DMS53 treated with DMSO at 0.1 percent for 48 hours (cell line): ENCODE data around the gene HSDL2.
A peak's percentile ranks its signal among the peaks of the same experiment; 100 is the strongest.

Experiments
- DNase-seq: peaks from one replicate; lab custom pipeline; 2025; ENCODE audit not compliant: unreplicated experiment; lab: John Stamatoyannopoulos, UW

Gene HSDL2

DNA sequence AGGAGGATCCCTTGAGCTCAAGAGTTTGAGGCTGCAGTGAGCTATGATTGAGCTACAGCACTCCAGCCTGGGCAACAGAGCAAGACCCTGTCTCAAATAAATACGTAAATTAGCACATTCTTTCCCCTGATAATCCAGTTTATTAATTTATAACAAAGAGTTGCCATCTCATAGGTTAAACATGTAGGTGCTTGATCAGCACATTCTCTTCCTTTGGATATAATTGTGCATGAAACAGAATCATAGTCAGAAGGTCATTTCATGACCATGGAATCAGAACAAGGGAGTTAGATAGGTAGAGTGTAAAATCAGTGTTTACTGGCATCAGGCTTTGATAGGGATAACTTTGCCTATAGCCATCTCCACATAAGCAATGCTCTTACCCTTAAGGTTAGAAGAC is 63.7 kb downstream of the HSDL2 start:
- DNase-seq: no peak

DNA sequence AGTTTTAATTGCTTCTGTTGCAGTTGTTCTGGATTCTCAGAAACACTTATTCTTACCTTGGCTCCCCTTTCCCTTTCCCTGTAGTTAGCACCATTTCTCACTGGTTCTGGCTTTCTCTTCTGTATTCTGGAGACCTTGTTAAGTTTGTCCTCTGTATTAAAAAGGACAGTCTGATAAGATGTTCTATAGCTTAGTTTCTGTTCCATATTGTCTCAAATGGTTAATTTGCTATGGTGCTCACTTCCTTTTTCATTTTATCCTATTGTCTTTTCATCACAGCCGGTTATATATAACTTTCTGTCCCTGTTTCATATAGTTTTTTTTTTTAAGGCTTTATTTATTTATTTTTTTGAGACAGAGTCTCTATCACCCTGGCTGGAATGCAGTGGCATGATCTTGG is 65.3 kb downstream of the HSDL2 start:
- no peak for DNase-seq

DNA sequence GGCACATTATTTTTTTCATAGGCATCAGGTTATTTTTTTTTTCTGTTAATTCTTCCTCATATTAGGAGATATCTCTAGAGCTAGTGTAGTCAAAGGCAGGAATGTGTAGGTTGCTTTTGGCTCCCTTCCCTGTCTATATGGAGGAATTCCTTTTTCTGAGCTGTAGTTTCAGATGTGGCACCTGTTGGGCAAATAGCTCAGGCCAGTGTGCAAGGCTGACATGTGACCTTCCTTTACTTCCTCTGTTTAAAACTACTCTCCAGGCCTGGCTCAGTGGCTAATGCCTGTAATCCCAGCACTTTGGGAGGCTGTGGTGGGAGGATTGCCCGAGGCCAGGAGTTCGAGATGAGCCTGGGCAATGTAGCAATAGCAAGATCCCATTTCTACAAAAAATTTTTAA is 66.2 kb downstream of the HSDL2 start:
- DNase-seq: no peak

DNA sequence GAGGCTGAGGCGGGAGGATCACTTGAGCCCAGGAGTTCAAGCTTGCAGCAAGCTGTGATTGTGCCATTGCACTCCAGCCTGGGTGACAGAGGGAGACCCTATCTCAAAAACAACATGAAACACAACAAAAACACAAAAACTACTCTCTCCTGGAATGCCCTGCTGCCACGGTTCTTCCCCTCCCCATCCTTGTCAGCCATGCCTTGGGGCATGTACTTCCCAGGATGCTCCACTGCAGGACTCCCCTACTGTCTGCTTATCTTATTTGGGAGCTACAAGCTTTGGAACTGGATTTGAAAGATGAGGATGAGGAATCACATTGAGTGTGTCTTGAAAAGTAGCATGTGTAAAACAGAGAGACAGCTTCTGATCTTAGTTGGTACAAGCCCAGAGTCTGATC is 66.6 kb downstream of the HSDL2 start:
- no peak for DNase-seq

- no peak for DNase-seq
These were observed 67.4 kb downstream of the HSDL2 start for GRCh38 chr9:112447283-112447761.

GRCh38 chr9:112462855-112463254 is 82.9 kb downstream of the HSDL2 start:
- DNase-seq: no peak

GRCh38 chr9:112465352-112465751 is 85.4 kb downstream of the HSDL2 start:
- DNase-seq: no peak

GRCh38 chr9:112472996-112473395 is 93.1 kb downstream of the HSDL2 start:
- no peak for DNase-seq

GRCh38 chr9:112473986-112474385 is 94.1 kb downstream of the HSDL2 start:
- DNase-seq: no peak

GRCh38 chr9:112475318-112475717 is 95.4 kb downstream of the HSDL2 start:
- DNase-seq: no peak

GRCh38 chr9:112477330-112477729 is 97.4 kb downstream of the HSDL2 start:
- no peak for DNase-seq

- no peak for DNase-seq
These were observed 99.3 kb downstream of the HSDL2 start for GRCh38 chr9:112479221-112479620.

DNA sequence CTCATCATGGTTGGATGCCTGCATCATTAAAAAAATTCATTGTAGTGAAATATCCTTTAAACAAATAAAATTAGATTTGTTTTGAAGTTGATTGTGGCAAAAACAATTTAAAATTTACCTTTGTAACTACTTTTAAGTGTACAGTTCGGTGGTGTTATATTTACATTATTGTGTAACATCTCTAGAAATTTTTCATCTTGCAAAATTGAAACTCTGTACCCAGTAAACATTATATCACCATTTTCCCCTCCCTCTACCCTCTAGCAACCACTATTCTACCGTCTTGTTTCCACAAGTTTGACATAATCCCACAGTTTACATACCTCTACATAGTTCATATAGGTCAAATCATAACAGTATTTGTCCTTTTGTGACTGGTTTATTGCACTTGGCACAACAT is 104.7 kb downstream of the HSDL2 start:
- no peak for DNase-seq

GRCh38 chr9:112485574-112485973 is 105.7 kb downstream of the HSDL2 start:
- no peak for DNase-seq

- DNase-seq: peak; percentile 65
These were observed 106.5 kb downstream of the HSDL2 start, which contains the start of gene KIAA1958 for GRCh38 chr9:112486221-112487007. Gene KIAA1958, plus strand, starts transcription at chr9:112486827. Its CDS starts 87,254 bp downstream, at chr9:112574081.

- peak; percentile 3 for DNase-seq
These were observed 107.3 kb downstream of the HSDL2 start for GRCh38 chr9:112487008-112487798.

DNA sequence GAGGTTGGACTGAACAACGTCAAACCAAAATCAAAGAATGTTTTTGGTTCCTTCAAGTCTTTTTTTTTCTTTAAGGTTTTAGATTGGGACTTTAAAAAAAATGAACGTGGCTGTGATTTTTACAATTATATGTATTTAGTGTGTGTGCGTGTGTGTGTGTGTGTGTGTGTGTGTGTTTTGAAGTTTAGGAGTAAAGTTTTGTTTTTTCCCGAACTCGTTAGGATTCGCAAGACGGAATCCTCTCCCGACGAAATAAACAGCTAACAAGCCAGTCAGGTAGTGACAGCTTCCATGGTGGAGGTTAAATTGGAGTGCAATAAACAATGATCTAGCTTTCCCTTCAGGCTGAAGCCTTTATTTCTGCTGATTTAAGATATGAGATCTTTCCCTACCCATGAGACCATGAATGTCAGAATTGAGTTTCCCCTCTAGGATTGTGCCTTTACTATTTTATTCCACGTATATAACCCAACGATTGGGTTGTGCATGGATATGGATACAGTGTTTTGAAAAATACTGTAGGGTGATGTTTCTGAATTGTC is 108.0 kb downstream of the HSDL2 start:
- no peak for DNase-seq

GRCh38 chr9:112489039-112489546 is 109.2 kb downstream of the HSDL2 start:
- DNase-seq: no peak

DNA sequence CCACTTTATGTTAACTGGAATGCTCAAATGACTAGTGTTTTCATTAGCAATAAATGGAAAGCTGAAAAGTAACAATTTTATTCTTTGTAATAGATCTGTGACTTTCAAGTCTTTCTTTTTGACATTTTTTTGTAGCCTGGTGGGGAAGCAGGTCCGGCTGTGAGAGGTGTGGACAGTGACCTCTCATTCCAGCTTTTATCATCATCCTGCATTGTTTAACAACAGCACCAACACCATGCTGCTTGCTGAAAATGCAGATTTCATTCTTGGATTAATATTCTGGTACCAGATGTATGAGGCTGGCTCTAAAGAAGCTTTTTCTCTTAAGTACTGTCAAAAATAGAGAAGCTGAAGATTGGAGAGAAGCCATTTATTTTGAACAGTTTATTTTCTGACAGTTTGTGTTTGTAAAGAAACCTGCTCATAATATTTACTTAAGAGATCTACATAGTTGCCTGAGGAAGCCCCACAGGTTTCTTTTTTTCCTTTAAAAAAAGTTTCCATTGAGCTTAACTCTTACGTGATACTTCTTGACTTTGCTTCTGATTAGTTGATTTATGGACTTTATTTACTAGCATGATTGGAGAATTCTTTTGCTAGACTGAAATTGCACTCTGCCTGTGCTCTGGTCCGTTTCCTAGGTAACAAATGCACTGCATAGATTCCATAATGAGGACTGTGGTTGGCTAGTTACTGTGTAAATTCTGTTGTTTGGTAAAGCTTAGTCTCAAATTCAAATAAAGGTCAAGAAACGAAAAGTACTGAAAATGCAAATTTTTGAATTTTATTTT is 110.2 kb downstream of the HSDL2 start:
- no peak for DNase-seq

DNA sequence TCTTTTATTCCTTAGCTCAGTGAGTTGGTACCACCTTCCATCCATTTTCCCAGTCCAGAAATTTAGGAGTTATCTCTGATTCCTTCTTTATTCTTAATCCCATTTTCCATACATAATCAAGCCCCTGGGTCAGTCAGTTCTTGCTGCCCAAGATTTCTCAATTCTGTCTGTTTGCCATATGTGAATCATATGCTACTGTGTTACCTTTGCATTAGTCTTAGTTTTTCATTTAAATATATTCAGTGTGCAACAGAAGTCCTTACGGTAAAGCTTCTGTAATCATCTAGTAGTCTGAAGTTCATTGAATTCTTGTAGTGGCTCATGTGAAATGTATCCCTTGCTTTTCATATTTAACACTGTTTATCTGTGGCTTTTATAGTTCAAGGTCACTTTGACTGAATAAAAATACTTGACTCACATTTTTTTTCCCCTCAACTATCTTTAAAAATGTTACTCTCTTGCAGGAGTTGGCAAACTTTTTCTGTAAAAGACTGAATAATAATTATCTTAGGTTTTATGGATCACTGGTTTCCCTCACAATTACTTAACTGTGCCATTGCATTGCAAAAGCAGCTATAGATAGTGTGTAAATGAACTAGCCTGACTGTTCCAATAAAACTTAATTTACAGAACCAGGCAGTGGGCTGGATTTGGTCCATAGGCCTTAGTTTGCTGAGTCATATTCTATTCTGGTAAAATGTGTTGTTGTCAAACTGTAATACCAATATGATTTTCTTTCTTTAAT is 113.7 kb downstream of the HSDL2 start:
- DNase-seq: no peak
